ENCODE data around the gene B3GNT7.

DNA sequence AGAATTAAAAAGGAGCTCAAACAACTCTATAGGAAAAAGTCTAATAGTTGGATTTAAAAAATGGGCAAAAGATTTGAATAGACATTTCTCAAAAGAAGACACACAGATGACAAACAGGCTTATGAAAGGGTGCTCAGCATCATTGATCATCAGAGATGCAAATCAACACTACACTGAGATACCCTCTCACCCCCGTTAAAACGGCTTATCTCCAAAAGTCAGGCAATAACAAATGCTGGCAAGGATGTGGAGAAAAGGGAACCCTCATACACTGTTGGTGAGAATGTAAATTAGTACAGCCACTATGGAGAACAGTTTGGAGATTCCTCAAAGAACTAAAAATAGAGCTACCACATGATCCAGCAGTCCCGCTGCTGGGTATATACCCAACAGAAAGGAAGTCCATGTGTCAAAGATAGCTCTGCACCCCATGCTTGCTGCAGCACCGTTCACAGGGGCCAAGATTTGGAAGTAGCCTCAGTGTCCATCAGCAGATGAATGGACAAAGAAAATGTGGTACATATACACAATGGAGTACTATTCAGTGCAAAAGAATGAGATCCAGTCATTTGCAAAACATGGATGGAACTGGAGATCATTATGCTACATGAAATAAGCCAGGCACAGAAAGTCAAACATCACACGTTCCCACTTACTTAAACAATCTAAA lies 46.7 kb upstream of the B3GNT7 start:
- TF ChIP-seq, protein P1, sequence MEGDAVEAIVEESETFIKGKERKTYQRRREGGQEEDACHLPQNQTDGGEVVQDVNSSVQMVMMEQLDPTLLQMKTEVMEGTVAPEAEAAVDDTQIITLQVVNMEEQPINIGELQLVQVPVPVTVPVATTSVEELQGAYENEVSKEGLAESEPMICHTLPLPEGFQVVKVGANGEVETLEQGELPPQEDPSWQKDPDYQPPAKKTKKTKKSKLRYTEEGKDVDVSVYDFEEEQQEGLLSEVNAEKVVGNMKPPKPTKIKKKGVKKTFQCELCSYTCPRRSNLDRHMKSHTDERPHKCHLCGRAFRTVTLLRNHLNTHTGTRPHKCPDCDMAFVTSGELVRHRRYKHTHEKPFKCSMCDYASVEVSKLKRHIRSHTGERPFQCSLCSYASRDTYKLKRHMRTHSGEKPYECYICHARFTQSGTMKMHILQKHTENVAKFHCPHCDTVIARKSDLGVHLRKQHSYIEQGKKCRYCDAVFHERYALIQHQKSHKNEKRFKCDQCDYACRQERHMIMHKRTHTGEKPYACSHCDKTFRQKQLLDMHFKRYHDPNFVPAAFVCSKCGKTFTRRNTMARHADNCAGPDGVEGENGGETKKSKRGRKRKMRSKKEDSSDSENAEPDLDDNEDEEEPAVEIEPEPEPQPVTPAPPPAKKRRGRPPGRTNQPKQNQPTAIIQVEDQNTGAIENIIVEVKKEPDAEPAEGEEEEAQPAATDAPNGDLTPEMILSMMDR (IDR thresholded peaks at IDR 0.05) = no peak
- TF ChIP-seq POLR2A (IDR thresholded peaks at IDR 0.05) (no peak), EP300 (IDR thresholded peaks at IDR 0.05) (no peak)
